ENCODE measurements around the gene MBLAC1.

DNA sequence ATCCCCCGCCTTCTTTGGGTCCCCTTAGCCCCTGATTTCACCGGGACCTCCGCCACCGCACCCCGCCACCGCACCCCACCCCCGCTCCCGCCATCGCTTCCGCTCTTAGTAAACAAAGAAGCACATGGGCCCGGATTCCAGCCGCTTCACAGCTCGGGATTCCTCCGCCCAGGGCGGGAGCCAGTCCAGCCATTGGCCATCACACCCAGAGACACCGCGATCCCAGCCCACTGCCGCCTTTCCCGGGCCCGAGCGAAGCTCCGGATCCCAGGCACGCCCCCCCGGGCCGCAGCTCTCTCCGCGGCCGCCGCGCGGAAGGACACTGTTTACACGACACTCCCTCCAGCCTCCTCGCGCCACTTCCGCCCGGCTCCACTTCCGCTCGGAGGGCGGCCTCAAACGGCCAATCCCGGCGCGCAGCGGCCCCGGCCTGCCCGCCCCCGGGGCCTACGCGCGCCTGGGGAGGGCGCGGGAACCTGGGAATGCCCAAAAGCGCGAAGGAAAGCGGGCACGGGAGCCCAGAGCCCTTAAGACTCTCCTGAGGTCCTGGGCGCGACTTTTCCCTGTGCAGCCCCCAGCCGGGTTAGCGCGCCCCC lies 26.2 kb upstream of the MBLAC1 start:
- TF ChIP-seq POLR2A (IDR thresholded peaks at IDR 0.05): peak; percentile 34
- TF ChIP-seq, protein P1, sequence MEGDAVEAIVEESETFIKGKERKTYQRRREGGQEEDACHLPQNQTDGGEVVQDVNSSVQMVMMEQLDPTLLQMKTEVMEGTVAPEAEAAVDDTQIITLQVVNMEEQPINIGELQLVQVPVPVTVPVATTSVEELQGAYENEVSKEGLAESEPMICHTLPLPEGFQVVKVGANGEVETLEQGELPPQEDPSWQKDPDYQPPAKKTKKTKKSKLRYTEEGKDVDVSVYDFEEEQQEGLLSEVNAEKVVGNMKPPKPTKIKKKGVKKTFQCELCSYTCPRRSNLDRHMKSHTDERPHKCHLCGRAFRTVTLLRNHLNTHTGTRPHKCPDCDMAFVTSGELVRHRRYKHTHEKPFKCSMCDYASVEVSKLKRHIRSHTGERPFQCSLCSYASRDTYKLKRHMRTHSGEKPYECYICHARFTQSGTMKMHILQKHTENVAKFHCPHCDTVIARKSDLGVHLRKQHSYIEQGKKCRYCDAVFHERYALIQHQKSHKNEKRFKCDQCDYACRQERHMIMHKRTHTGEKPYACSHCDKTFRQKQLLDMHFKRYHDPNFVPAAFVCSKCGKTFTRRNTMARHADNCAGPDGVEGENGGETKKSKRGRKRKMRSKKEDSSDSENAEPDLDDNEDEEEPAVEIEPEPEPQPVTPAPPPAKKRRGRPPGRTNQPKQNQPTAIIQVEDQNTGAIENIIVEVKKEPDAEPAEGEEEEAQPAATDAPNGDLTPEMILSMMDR (IDR thresholded peaks at IDR 0.05): no peak
